Fibroblast of the aortic adventitia (primary cell): Measurements from ENCODE around the gene PARP8. TPM values are rescaled to one million over a fixed set of nuclear protein-coding genes. Genes with fewer than 3 reads are reported as not detected.
"Not testable (repeated sequence)": the region's sequence is repeated elsewhere in the genome, so short reads cannot be mapped to it uniquely, and the experiment has no call there.

ENCODE experiments used
- DNase-seq: peaks from one replicate; pipeline ENCODE4 v3.0.0-alpha.2; 2010; ENCODE audit warnings: low read depth
- H3K4me3 ChIP-seq: 2 replicates; pipeline ENCODE4 v1.5.1; 2011; ENCODE audit warnings: low read depth, mild to moderate bottlenecking, control low read depth, low read length, moderate library complexity
- total RNA-seq: library from RNA; depleted of rRNA; stranded (reverse); fragments of >200 nt; gene quantifications from 2 replicates; pipeline ENCODE4 v1.2.3, GENCODE V29; 2012; ENCODE audit warnings: low replicate concordance
- TF ChIP-seq, protein P1 (sequence below): IDR thresholded peaks from 2 replicates; pipeline ENCODE4 v1.5.1; 2011; ENCODE audit warnings: mild to moderate bottlenecking, low read length, control low read depth, inconsistent platforms; ENCODE audit not compliant: insufficient read depth

PARP8 gene
- total RNA-seq, 1 donor, result 20.1 TPM

- H3K4me3 ChIP-seq, result peak overlapping the region; percentile 93
- TF ChIP-seq, protein P1, sequence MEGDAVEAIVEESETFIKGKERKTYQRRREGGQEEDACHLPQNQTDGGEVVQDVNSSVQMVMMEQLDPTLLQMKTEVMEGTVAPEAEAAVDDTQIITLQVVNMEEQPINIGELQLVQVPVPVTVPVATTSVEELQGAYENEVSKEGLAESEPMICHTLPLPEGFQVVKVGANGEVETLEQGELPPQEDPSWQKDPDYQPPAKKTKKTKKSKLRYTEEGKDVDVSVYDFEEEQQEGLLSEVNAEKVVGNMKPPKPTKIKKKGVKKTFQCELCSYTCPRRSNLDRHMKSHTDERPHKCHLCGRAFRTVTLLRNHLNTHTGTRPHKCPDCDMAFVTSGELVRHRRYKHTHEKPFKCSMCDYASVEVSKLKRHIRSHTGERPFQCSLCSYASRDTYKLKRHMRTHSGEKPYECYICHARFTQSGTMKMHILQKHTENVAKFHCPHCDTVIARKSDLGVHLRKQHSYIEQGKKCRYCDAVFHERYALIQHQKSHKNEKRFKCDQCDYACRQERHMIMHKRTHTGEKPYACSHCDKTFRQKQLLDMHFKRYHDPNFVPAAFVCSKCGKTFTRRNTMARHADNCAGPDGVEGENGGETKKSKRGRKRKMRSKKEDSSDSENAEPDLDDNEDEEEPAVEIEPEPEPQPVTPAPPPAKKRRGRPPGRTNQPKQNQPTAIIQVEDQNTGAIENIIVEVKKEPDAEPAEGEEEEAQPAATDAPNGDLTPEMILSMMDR, result no peak
- DNase-seq, result peak; percentile 54
Measured at GRCh38 chr5:50667023-50667652, 701 bp downstream of the PARP8 start.

- TF ChIP-seq, protein P1, result no peak
- peak; percentile 58 for DNase-seq
- H3K4me3 ChIP-seq, result peak overlapping the region; percentile 93
Measured at GRCh38 chr5:50667653-50668595, 1.5 kb downstream of the PARP8 start.

DNA sequence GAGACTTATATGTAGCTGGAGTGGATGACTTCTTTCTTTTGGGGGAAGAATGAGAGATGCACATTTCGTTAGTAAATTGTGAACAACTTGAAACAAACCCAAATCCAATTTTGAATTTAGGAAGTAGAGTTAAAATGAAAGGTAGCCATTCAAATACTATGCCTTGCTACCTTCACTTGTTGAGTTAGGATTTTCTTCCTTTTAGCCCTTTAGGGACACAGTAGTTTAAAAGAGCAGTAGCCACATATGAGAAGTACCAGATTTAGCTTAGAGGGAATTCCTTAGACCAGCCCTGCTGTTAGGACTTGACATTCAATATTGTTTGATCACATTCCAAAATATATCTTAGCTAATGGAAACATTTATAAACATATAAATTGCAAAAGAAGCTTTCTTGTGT is 2.2 kb downstream of the PARP8 start:
- H3K4me3 ChIP-seq, result peak overlapping the region; percentile 93
- not testable (repeated sequence) for DNase-seq

DNA sequence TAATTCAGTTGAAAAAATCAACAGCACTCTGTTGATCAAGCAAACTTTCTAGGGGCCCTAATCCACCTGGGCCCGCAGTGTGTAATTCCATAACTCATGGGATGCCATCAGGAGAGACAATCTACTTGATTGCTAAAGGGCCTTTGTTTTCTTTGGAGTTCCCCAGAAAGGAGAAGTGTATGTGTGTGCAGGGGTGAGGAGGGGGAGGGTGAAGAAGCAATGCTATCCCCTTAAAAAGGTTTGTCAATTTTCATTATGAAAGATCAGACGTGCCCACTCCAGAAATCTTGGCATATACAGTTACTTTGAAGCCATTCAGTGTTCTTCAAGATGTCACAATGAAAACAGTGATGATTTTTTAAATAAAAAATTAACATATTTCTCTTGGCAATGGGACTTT is 6.2 kb downstream of the PARP8 start:
- TF ChIP-seq, protein P1, result no peak
- H3K4me3 ChIP-seq, result no peak overlapping the region
- DNase-seq, result no peak

DNA sequence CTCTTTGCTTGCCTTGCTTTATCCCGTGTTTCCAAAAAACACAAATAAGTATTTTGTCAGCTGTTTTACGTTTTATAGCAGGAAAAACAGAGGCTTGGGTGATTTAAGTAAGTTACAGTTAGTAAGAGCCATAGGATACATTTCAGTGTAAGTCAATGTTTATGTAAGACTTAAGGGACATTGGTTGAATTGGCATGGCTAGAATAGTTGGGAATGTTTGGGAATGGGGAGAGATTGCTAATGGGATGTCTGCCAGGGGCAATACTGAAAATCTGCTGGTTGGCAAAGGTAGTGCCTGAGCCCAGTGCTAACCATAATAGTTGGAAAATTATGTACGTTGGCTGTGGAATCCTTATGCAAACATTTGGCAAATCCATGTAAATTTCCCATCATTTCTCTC is 7.0 kb downstream of the PARP8 start:
- DNase-seq, result not testable (repeated sequence)

DNA sequence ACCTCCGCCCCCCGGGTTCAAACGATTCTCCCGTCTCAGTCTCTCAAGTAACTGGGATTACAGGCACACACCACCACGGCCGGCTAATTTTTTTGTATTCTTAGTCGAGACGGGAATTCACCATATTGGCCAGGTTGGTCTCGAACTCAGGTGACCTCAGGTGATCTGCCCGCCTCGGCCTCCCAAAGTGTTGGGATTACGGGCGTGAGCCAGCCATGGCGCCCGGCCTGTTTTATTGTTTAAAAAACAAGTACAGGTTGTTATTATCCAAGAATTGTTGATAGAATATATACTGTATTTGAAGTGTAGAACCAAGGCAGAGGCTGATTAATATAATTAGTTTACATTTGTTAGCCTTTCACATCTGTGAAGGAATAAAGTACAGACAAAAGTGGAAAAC is 8.9 kb downstream of the PARP8 start:
- no peak for DNase-seq
- TF ChIP-seq, protein P1, result no peak
- H3K4me3 ChIP-seq, result no peak overlapping the region

More for the DNA sequence above, 7.0 kb downstream of the PARP8 start:
- not testable (repeated sequence) for H3K4me3 ChIP-seq

GRCh38 chr5:50679554-50679953 is 13.1 kb downstream of the PARP8 start:
- not testable (repeated sequence) for H3K4me3 ChIP-seq, DNase-seq

GRCh38 chr5:50684721-50685120 is 18.3 kb downstream of the PARP8 start:
- no peak overlapping the region for H3K4me3 ChIP-seq
- TF ChIP-seq, protein P1, result no peak
- no peak for DNase-seq
